H9 (cell line): ENCODE data around the gene CELF1. TPM values are rescaled to one million over a fixed set of nuclear protein-coding genes. Genes with fewer than 3 reads are reported as not detected.
A peak's percentile ranks its signal among the peaks of the same experiment; 100 is the strongest.

Experiments used
- DNase-seq: peaks from one replicate; pipeline ENCODE4 v3.0.0-alpha.2; 2017
- H2AFZ ChIP-seq: one replicate; pipeline ENCODE4 v1.6.1; 2013; ENCODE audit warnings: mild to moderate bottlenecking, low read length, control low read depth, moderate library complexity
- H2AK5ac ChIP-seq: 2 replicates; pipeline ENCODE4 v1.6.1; 2013; ENCODE audit warnings: low read length, control low read depth, mixed read lengths; ENCODE audit not compliant: insufficient read length
- H2BK120ac ChIP-seq: one replicate; pipeline ENCODE4 v1.6.1; 2013; ENCODE audit warnings: low read depth, mild to moderate bottlenecking, low read length, control low read depth, inconsistent platforms; ENCODE audit not compliant: poor library complexity, severe bottlenecking
- H2BK12ac ChIP-seq: 2 replicates; pipeline ENCODE4 v1.6.1; 2013; ENCODE audit warnings: low read length, control low read depth, mixed read lengths, low read depth; ENCODE audit not compliant: insufficient read length
- H2BK15ac ChIP-seq: 2 replicates; pipeline ENCODE4 v1.6.1; 2013; ENCODE audit warnings: low read depth, low read length, control low read depth
- H2BK20ac ChIP-seq: one replicate; pipeline ENCODE4 v1.6.1; 2013; ENCODE audit warnings: low read depth, mild to moderate bottlenecking, low read length, control low read depth, inconsistent platforms; ENCODE audit not compliant: poor library complexity, severe bottlenecking
- H2BK5ac ChIP-seq: 2 replicates; pipeline ENCODE4 v1.6.1; 2013; ENCODE audit warnings: low read length, control low read depth, mixed read lengths; ENCODE audit not compliant: insufficient read length
- H3K14ac ChIP-seq: 2 replicates; pipeline ENCODE4 v1.6.1; 2013; ENCODE audit warnings: low read length, control low read depth; ENCODE audit not compliant: insufficient read depth
- H3K18ac ChIP-seq: 2 replicates; pipeline ENCODE4 v1.6.1; 2013; ENCODE audit warnings: low read depth, mild to moderate bottlenecking, mixed read lengths, low read length, control low read depth; ENCODE audit not compliant: insufficient read length
- H3K23ac ChIP-seq: 2 replicates; pipeline ENCODE4 v1.6.1; 2013; ENCODE audit warnings: low read length, control low read depth, mixed read lengths, low read depth; ENCODE audit not compliant: insufficient read length
- H3K23me2 ChIP-seq: 2 replicates; pipeline ENCODE4 v1.6.1; 2013; ENCODE audit warnings: low read depth, mild to moderate bottlenecking, mixed read lengths, low read length, control low read depth; ENCODE audit not compliant: insufficient read length, poor library complexity, severe bottlenecking
- H3K27ac ChIP-seq: 2 replicates; pipeline ENCODE4 v1.5.1; 2013; ENCODE audit warnings: low read length, control low read depth, mixed read lengths, low read depth; ENCODE audit not compliant: insufficient read length
- H3K27me3 ChIP-seq: 2 replicates; pipeline ENCODE4 v1.6.1; 2013; ENCODE audit warnings: low read length, control low read depth, inconsistent platforms; ENCODE audit not compliant: insufficient read depth
- H3K4ac ChIP-seq: 2 replicates; pipeline ENCODE4 v1.6.1; 2013; ENCODE audit warnings: low read depth, mild to moderate bottlenecking, control low read depth, inconsistent platforms, low read length, moderate library complexity
- H3K4me1 ChIP-seq: 2 replicates; pipeline ENCODE4 v1.6.1; 2013; ENCODE audit warnings: low read length, control low read depth, inconsistent platforms; ENCODE audit not compliant: insufficient read depth
- H3K4me2 ChIP-seq: 2 replicates; pipeline ENCODE4 v1.6.1; 2013; ENCODE audit warnings: low read length, control low read depth, mixed read lengths; ENCODE audit not compliant: insufficient read length, insufficient read depth
- H3K56ac ChIP-seq: 2 replicates; pipeline ENCODE4 v1.6.1; 2013; ENCODE audit warnings: low read depth, mild to moderate bottlenecking, mixed read lengths, low read length, control low read depth; ENCODE audit not compliant: insufficient read length
- H3K79me1 ChIP-seq: 2 replicates; pipeline ENCODE4 v1.6.1; 2013; ENCODE audit warnings: low read depth, mild to moderate bottlenecking, moderate library complexity, low read length, control low read depth, inconsistent platforms; ENCODE audit not compliant: insufficient read depth, poor library complexity, severe bottlenecking
- H3K79me2 ChIP-seq: 2 replicates; pipeline ENCODE4 v1.6.1; 2013; ENCODE audit warnings: low read length, control low read depth, inconsistent platforms; ENCODE audit not compliant: insufficient read depth
- H3K9ac ChIP-seq: 2 replicates; pipeline ENCODE4 v1.6.1; 2013; ENCODE audit warnings: low read length, control low read depth, mixed read lengths; ENCODE audit not compliant: insufficient read length; ENCODE audit errors: extremely low read depth
- H3K9me3 ChIP-seq: one replicate; pipeline ENCODE4 v1.6.1; 2013; ENCODE audit warnings: low read depth, low read length, inconsistent platforms; ENCODE audit not compliant: control insufficient read depth
- H3T11ph ChIP-seq: one replicate; pipeline ENCODE4 v1.6.1; 2013; ENCODE audit warnings: mild to moderate bottlenecking, low read length, control low read depth, inconsistent platforms
- H4K20me1 ChIP-seq: one replicate; pipeline ENCODE4 v1.6.1; 2013; ENCODE audit not compliant: control insufficient read depth, insufficient read length, insufficient read depth
- H4K5ac ChIP-seq: 2 replicates; pipeline ENCODE4 v1.6.1; 2013; ENCODE audit warnings: low read depth, mild to moderate bottlenecking, mixed read lengths, low read length, control low read depth; ENCODE audit not compliant: insufficient read length
- H4K8ac ChIP-seq: replicated peaks from 2 replicates; pipeline ENCODE4 v1.6.1; 2013; ENCODE audit warnings: low read length, control low read depth, mixed read lengths, low read depth; ENCODE audit not compliant: insufficient read length
- H4K91ac ChIP-seq: 2 replicates; pipeline ENCODE4 v1.6.1; 2013; ENCODE audit warnings: low read depth, mild to moderate bottlenecking, moderate library complexity, mixed read lengths, low read length, control low read depth; ENCODE audit not compliant: insufficient read length
- H3K27ac Mint-ChIP-seq, 3 experiments: 2 replicates in 2 of 3; 3 replicates in 1 of 3; pipeline ENCODE4 v1.8.0; 2020 to 2021; ENCODE audit warnings: mixed read lengths in 3 of 3, mild to moderate bottlenecking in 1 of 3, moderate library complexity in 1 of 3
- H3K27me3 Mint-ChIP-seq: 2 replicates; pipeline ENCODE4 v1.8.0; 2021; ENCODE audit warnings: low read depth, mild to moderate bottlenecking, moderate library complexity, mixed read lengths
- H3K36me3 Mint-ChIP-seq, 3 experiments: 2 replicates in 2 of 3; 3 replicates in 1 of 3; pipeline ENCODE4 v1.8.0; 2020 to 2021; ENCODE audit warnings: low read depth in 3 of 3, mixed read lengths in 3 of 3; ENCODE audit not compliant: insufficient read depth in 1 of 3
- H3K4me1 Mint-ChIP-seq, 2 experiments: 2 replicates each; pipeline ENCODE4 v1.8.0; 2020; ENCODE audit warnings: mixed read lengths in 2 of 2
- H3K4me3 Mint-ChIP-seq, 2 experiments: 2 replicates in 1 of 2; 3 replicates in 1 of 2; pipeline ENCODE4 v1.8.0; 2020 to 2021; ENCODE audit warnings: mild to moderate bottlenecking in 2 of 2, mixed read lengths in 2 of 2, moderate library complexity in 1 of 2
- H3K9me3 Mint-ChIP-seq, 2 experiments: 2 replicates in 1 of 2; 3 replicates in 1 of 2; pipeline ENCODE4 v1.8.0; 2020; ENCODE audit warnings: mild to moderate bottlenecking in 2 of 2, mixed read lengths in 2 of 2, moderate library complexity in 1 of 2
- CTCF ChIP-seq: fragments of 200-600 bp; sonication (generic); conservative IDR thresholded peaks from 3 replicates; pipeline ENCODE4 v1.8.0; 2021; ENCODE audit warnings: antibody characterized with exemption, mild to moderate bottlenecking
- WGBS: extraction: QIAGEN DNeasy Blood & Tissue Kit; methylation state at CpG from one replicate; pipeline ENCODE4 v1.1.7; 2013; ENCODE audit warnings: missing lambda C conversion rate, low lambda C conversion rate, mixed read lengths; ENCODE audit not compliant: insufficient read length; ENCODE audit errors: extremely low coverage; 5-methylcytosine and 5-hydroxymethylcytosine counted together
- total RNA-seq: library from RNA; stranded (reverse); gene quantifications from 2 replicates; pipeline ENCODE4 v1.2.1, GENCODE V29; 2021

CELF1 gene
- total RNA-seq, 1 experiment from 2014 or later = 211 TPM

GRCh38 chr11:47499161-47499560 lies 53.8 kb downstream of the CELF1 start:
- no peaks in the 10 kb centered on the region for H3K9me3 Mint-ChIP-seq
- H3K4me3 Mint-ChIP-seq = no peak overlapping the region
- H3K4ac ChIP-seq = no peak overlapping the region
- no peaks in the 10 kb centered on the region for H3K9me3 ChIP-seq
- no peak overlapping the region for H4K91ac ChIP-seq
- no peak overlapping the region for H2BK12ac ChIP-seq
- no peaks in the 10 kb centered on the region for H4K20me1 ChIP-seq
- no peak overlapping the region for H2BK5ac ChIP-seq
- H3K27ac Mint-ChIP-seq = peak overlapping the region; percentile 28 to 89 (median 59); a peak in 5 of 7 replicates
- H3K36me3 Mint-ChIP-seq = peaks cover 3 to 12% (median 7%) of the 10 kb centered on the region in 3 experiments; a peak in 4 of 7 replicates
- H2BK120ac ChIP-seq = no peak overlapping the region
- no peaks in the 10 kb centered on the region for H3K23me2 ChIP-seq
- H4K8ac ChIP-seq = no peak overlapping the region
- no peak overlapping the region for H3K56ac ChIP-seq
- no peak overlapping the region for H3K9ac ChIP-seq
- DNase-seq = no peak
- no peak overlapping the region for H2AK5ac ChIP-seq
- H3K4me2 ChIP-seq = no peak overlapping the region
- H3K18ac ChIP-seq = no peak overlapping the region
- TF ChIP-seq CTCF = no peak
- H3K23ac ChIP-seq = no peak overlapping the region
- no peaks in the 10 kb centered on the region for H3K27me3 Mint-ChIP-seq
- no peak overlapping the region for H2AFZ ChIP-seq
- H3K27ac ChIP-seq = no peak overlapping the region
- H3K79me2 ChIP-seq = peaks cover 22% of the 10 kb centered on the region
- no peaks in the 10 kb centered on the region for H3K27me3 ChIP-seq
- no peak overlapping the region for H4K5ac ChIP-seq
- no peak overlapping the region for H2BK20ac ChIP-seq
- no CpG with 5 or more reads among the region's 2 CpGs for WGBS
- H3K4me1 Mint-ChIP-seq = peaks cover 22 to 36% of the 10 kb centered on the region in 2 experiments
- H3T11ph ChIP-seq = no peak overlapping the region
- peaks cover 10% of the 10 kb centered on the region for H3K79me1 ChIP-seq
- peaks cover 3% of the 10 kb centered on the region; the same call in 1 of the 2 replicates for H3K4me1 ChIP-seq
- no peak overlapping the region for H2BK15ac ChIP-seq
- H3K14ac ChIP-seq = no peak overlapping the region
